Stomach smooth muscle (tissue), 2 donors: ENCODE data around the gene RNF144A.

Experiments
- H3K27ac ChIP-seq: one replicate; pipeline ENCODE4 v1.7.0; 2013; ENCODE audit warnings: mild to moderate bottlenecking, low read length, inconsistent platforms
- H3K27me3 ChIP-seq, 2 donors: one replicate each; pipeline ENCODE4 v1.7.0; 2013; ENCODE audit warnings: low read length in 2 of 2; ENCODE audit not compliant: insufficient read depth in 2 of 2, control insufficient read depth in 1 of 2
- H3K36me3 ChIP-seq, 2 donors: one replicate each; pipeline ENCODE4 v1.7.0; 2013; ENCODE audit warnings: low read length in 2 of 2; ENCODE audit not compliant: control insufficient read depth in 2 of 2, insufficient read depth in 2 of 2
- H3K4me1 ChIP-seq: one replicate; pipeline ENCODE4 v1.7.0; 2013; ENCODE audit warnings: low read length; ENCODE audit not compliant: control insufficient read depth, insufficient read depth
- H3K4me3 ChIP-seq, 2 donors: one replicate each; pipeline ENCODE4 v1.7.0; 2013; ENCODE audit warnings: low read length in 2 of 2
- H3K9ac ChIP-seq, 2 donors: one replicate each; pipeline ENCODE4 v1.7.0; 2013; ENCODE audit warnings: low read length in 2 of 2, mild to moderate bottlenecking in 1 of 2
- H3K9me3 ChIP-seq, 2 donors: one replicate each; pipeline ENCODE4 v1.7.0; 2013; ENCODE audit warnings: low read length in 2 of 2; ENCODE audit not compliant: control insufficient read depth in 2 of 2
- donor health status: healthy.
- donor health status: Pancreatic carcinoma.

RNF144A gene

GRCh38 chr2:7068457-7068856, 151.2 kb downstream of the RNF144A start:
- Histone ChIP-seq H3K9me3 (peaks cover 0 to 4% of the 10 kb centered on the region in 2 donors), H3K36me3 (no peaks in the 10 kb centered on the region), H3K4me3 (no peak overlapping the region), H3K27me3 (no peaks in the 10 kb centered on the region), H3K9ac (no peak overlapping the region), H3K4me1 (no peaks in the 10 kb centered on the region), H3K27ac (no peak overlapping the region)

GRCh38 chr2:7070483-7070882, 153.3 kb downstream of the RNF144A start:
- no peaks in the 10 kb centered on the region for H3K4me1 ChIP-seq
- H3K27me3 ChIP-seq: no peaks in the 10 kb centered on the region
- H3K36me3 ChIP-seq: no peaks in the 10 kb centered on the region
- peaks cover 0 to 4% of the 10 kb centered on the region in 2 donors for H3K9me3 ChIP-seq
- no peak overlapping the region for H3K9ac ChIP-seq
- no peak overlapping the region for H3K27ac ChIP-seq
- H3K4me3 ChIP-seq: no peak overlapping the region

GRCh38 chr2:7071154-7071553, 153.9 kb downstream of the RNF144A start:
- no peak overlapping the region for H3K9ac ChIP-seq
- peaks cover 0 to 4% of the 10 kb centered on the region in 2 donors for H3K9me3 ChIP-seq

GRCh38 chr2:7071916-7072556, 154.8 kb downstream of the RNF144A start:
- Histone ChIP-seq H3K27ac (no peak overlapping the region), H3K27me3 (no peaks in the 10 kb centered on the region), H3K9me3 (peaks cover 0 to 4% of the 10 kb centered on the region in 2 donors), H3K4me3 (no peak overlapping the region), H3K9ac (no peak overlapping the region), H3K4me1 (no peaks in the 10 kb centered on the region), H3K36me3 (no peaks in the 10 kb centered on the region)

More at GRCh38 chr2:7071154-7071553, 153.9 kb downstream of the RNF144A start:
- no peaks in the 10 kb centered on the region for H3K4me1 ChIP-seq
- H3K27ac ChIP-seq: no peak overlapping the region
- no peaks in the 10 kb centered on the region for H3K27me3 ChIP-seq
- no peak overlapping the region for H3K4me3 ChIP-seq
- no peaks in the 10 kb centered on the region for H3K36me3 ChIP-seq

- Histone ChIP-seq H3K27me3 (no peaks in the 10 kb centered on the region), H3K4me1 (no peaks in the 10 kb centered on the region), H3K9me3 (peaks cover 0 to 4% of the 10 kb centered on the region in 2 donors), H3K9ac (no peak overlapping the region), H3K4me3 (no peak overlapping the region), H3K36me3 (no peaks in the 10 kb centered on the region), H3K27ac (no peak overlapping the region)
Measured at GRCh38 chr2:7073901-7074300, 156.7 kb downstream of the RNF144A start.

- no peaks in the 10 kb centered on the region for H3K36me3 ChIP-seq
- no peaks in the 10 kb centered on the region for H3K4me1 ChIP-seq
- no peak overlapping the region for H3K27ac ChIP-seq
- no peak overlapping the region for H3K4me3 ChIP-seq
- no peaks in the 10 kb centered on the region for H3K27me3 ChIP-seq
- H3K9ac ChIP-seq: no peak overlapping the region
- H3K9me3 ChIP-seq: peaks cover 0 to 4% of the 10 kb centered on the region in 2 donors
Measured at GRCh38 chr2:7075834-7076233, 158.6 kb downstream of the RNF144A start.

GRCh38 chr2:7077660-7078267, 160.6 kb downstream of the RNF144A start:
- Histone ChIP-seq H3K4me1 (no peaks in the 10 kb centered on the region), H3K27ac (no peak overlapping the region), H3K9me3 (no peaks in the 10 kb centered on the region), H3K36me3 (no peaks in the 10 kb centered on the region), H3K4me3 (no peak overlapping the region), H3K27me3 (no peaks in the 10 kb centered on the region), H3K9ac (no peak overlapping the region)

- Histone ChIP-seq H3K4me1 (no peaks in the 10 kb centered on the region), H3K27me3 (no peaks in the 10 kb centered on the region), H3K27ac (no peak overlapping the region), H3K36me3 (no peaks in the 10 kb centered on the region), H3K9me3 (no peaks in the 10 kb centered on the region), H3K4me3 (peak overlapping the region in 1 of 2 donors; percentile 10), H3K9ac (no peak overlapping the region)
Measured at GRCh38 chr2:7083580-7084509, 166.6 kb downstream of the RNF144A start.

- Histone ChIP-seq H3K27me3 (no peaks in the 10 kb centered on the region), H3K36me3 (no peaks in the 10 kb centered on the region), H3K27ac (no peak overlapping the region), H3K4me3 (no peak overlapping the region), H3K4me1 (no peaks in the 10 kb centered on the region), H3K9ac (no peak overlapping the region), H3K9me3 (no peaks in the 10 kb centered on the region)
Measured at GRCh38 chr2:7084601-7085000, 167.4 kb downstream of the RNF144A start.

- H3K27me3 ChIP-seq: no peaks in the 10 kb centered on the region
- H3K36me3 ChIP-seq: no peaks in the 10 kb centered on the region
- no peak overlapping the region for H3K27ac ChIP-seq
Measured at GRCh38 chr2:7089284-7089683, 172.1 kb downstream of the RNF144A start.

More at GRCh38 chr2:7089284-7089683, 172.1 kb downstream of the RNF144A start:
- no peak overlapping the region for H3K9ac ChIP-seq
- H3K9me3 ChIP-seq: no peaks in the 10 kb centered on the region
- no peak overlapping the region for H3K4me3 ChIP-seq
- H3K4me1 ChIP-seq: no peaks in the 10 kb centered on the region
